ENCODE measurements around the gene NPTN. TPM values are rescaled to one million over a fixed set of nuclear protein-coding genes. Genes with fewer than 3 reads are reported as not detected.

The NPTN gene
- total RNA-seq, 1 experiment from 2014 or later: 90.9 TPM

DNA sequence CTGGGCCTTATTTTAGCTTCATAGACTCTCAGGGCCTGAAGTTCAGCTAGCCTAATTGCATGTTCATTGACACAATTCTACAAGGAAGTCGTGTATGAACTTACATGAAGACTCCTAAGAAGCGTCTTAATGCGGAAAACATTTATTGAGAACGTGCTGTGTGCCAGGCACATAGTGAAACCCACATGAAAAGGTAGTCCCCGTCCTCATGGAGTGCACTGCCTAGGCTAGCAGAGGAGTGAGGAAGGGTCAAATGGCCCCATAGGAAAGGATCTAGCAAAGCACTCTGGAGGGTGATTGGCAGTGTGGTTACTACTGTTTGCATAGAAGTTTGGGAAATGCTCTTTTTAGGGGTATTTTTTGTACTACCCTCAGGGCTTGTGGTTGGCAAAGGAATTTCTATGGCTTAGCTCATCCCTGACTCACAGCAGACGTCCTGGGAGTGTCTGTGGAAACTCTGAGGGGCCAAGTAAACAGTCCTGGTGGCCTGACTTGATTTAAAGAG, 854 bp upstream of the NPTN start:
- Histone ChIP-seq H3K4me1 (ENCODE audit: control insufficient read depth in 1 of 2, insufficient read depth in 2 of 2, low read length in 2 of 2) (peaks cover 21 to 43% of the 10 kb centered on the region in 2 experiments), H3K9me2 (ENCODE audit: insufficient read depth) (no peaks in the 10 kb centered on the region), H3K9ac (ENCODE audit: low read length) (peak overlapping the region; percentile 83), H3K79me2 (ENCODE audit: insufficient read depth, low read length) (peaks cover 38% of the 10 kb centered on the region), H3K4me3 (replicated peaks in 1 of 2; ENCODE audit: low read depth in 1 of 2, low read length in 2 of 2) (peak overlapping the region; percentile 58 to 77), H3K9me3 (ENCODE audit: control insufficient read depth in 1 of 2, insufficient read depth in 1 of 2, low read depth in 1 of 2, low read length in 2 of 2) (no peaks in the 10 kb centered on the region), H2AFZ (ENCODE audit: low read depth, low read length, poor library complexity, severe bottlenecking) (no peak overlapping the region), H3K36me3 (ENCODE audit: control insufficient read depth in 1 of 2, insufficient read depth in 2 of 2, low read length in 2 of 2) (no peaks in the 10 kb centered on the region), H4K20me1 (ENCODE audit: insufficient read depth) (peaks cover 7% of the 10 kb centered on the region; the same call in 1 of the 2 replicates), H3K4me2 (ENCODE audit: low read length) (peak overlapping the region; percentile 92), H3K27me3 (ENCODE audit: insufficient read depth, low read length) (no peaks in the 10 kb centered on the region), H3K27ac (ENCODE audit: low read depth, low read length) (peak overlapping the region; percentile 73)
- ATAC-seq (peak; percentile 46), DNase-seq (ENCODE audit: low read depth, low spot score) (peak; percentile 85)
- intact Hi-C loops (cut with micrococcal nuclease): no loop called here
- ChIA-PET POLR2A (interaction anchor here (1.0 to 1.6 kb wide), 8 partner anchors 9 to 57 kb away, joined by 3 to 7 read pairs (median 4); no protein-coding TSS in a partner anchor), RAD21 (ENCODE audit: low non-redundant PET in 1 of 2, low total read pairs in 2 of 2, uncharacterized antibody in 2 of 2, unreplicated experiment in 2 of 2) (interaction anchor here in 1 of 2 experiments (0.6 kb wide), 1 partner anchor 95 kb away, joined by 3 read pairs; no protein-coding TSS in a partner anchor), CTCF (interaction anchor here (1.0 to 5.2 kb wide), 7 partner anchors 10 to 328 kb away, joined by 3 to 64 read pairs (median 23); no protein-coding TSS in a partner anchor)
- no TSS peak for BruUV-seq (replicated peaks)
- peak; percentile 57; the same call in 1 of the 2 replicates for TF ChIP-seq SIN3A (IDR thresholded peaks at IDR 0.05; ENCODE audit: low read depth)
- no peak for TF ChIP-seq EGR1 (IDR thresholded peaks at IDR 0.05; ENCODE audit: low read depth)
- no peak for TF ChIP-seq EZH2 (IDR thresholded peaks at IDR 0.05)
- TF ChIP-seq ZNF274 (IDR thresholded peaks at IDR 0.05; ENCODE audit: low read depth, low read length): no peak
- TF ChIP-seq YY1 (IDR thresholded peaks at IDR 0.05; ENCODE audit: extremely low read depth, insufficient replicate concordance, low read depth, low read length): no peak
- peak; percentile 87 for TF ChIP-seq SP1 (IDR thresholded peaks at IDR 0.05; ENCODE audit: low read depth)
- TF ChIP-seq POLR2AphosphoS5 (IDR thresholded peaks at IDR 0.05; ENCODE audit: low read depth, low read length): peak; percentile 38; the same call in 1 of the 2 replicates
- no peak for TF ChIP-seq ZFX (IDR thresholded peaks at IDR 0.05)
- TF ChIP-seq, protein P1, sequence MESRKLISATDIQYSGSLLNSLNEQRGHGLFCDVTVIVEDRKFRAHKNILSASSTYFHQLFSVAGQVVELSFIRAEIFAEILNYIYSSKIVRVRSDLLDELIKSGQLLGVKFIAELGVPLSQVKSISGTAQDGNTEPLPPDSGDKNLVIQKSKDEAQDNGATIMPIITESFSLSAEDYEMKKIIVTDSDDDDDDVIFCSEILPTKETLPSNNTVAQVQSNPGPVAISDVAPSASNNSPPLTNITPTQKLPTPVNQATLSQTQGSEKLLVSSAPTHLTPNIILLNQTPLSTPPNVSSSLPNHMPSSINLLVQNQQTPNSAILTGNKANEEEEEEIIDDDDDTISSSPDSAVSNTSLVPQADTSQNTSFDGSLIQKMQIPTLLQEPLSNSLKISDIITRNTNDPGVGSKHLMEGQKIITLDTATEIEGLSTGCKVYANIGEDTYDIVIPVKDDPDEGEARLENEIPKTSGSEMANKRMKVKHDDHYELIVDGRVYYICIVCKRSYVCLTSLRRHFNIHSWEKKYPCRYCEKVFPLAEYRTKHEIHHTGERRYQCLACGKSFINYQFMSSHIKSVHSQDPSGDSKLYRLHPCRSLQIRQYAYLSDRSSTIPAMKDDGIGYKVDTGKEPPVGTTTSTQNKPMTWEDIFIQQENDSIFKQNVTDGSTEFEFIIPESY (IDR thresholded peaks at IDR 0.05; ENCODE audit: extremely low read depth, insufficient replicate concordance, low read length): peak; percentile 56
- TF ChIP-seq JUND (IDR thresholded peaks at IDR 0.05): peak; percentile 86
- TF ChIP-seq TCF7L2 (IDR thresholded peaks at IDR 0.05; ENCODE audit: borderline replicate concordance, extremely low read depth, insufficient read depth, insufficient read length): peak; percentile 53
- TF ChIP-seq POLR2A (IDR thresholded peaks at IDR 0.05; ENCODE audit: borderline replicate concordance, extremely low read depth, insufficient read depth, insufficient read length): no peak
- no peak; the same call in 1 of the 2 replicates for TF ChIP-seq CBX3 (IDR thresholded peaks at IDR 0.05; ENCODE audit: low read depth)
- TF ChIP-seq, protein P2, sequence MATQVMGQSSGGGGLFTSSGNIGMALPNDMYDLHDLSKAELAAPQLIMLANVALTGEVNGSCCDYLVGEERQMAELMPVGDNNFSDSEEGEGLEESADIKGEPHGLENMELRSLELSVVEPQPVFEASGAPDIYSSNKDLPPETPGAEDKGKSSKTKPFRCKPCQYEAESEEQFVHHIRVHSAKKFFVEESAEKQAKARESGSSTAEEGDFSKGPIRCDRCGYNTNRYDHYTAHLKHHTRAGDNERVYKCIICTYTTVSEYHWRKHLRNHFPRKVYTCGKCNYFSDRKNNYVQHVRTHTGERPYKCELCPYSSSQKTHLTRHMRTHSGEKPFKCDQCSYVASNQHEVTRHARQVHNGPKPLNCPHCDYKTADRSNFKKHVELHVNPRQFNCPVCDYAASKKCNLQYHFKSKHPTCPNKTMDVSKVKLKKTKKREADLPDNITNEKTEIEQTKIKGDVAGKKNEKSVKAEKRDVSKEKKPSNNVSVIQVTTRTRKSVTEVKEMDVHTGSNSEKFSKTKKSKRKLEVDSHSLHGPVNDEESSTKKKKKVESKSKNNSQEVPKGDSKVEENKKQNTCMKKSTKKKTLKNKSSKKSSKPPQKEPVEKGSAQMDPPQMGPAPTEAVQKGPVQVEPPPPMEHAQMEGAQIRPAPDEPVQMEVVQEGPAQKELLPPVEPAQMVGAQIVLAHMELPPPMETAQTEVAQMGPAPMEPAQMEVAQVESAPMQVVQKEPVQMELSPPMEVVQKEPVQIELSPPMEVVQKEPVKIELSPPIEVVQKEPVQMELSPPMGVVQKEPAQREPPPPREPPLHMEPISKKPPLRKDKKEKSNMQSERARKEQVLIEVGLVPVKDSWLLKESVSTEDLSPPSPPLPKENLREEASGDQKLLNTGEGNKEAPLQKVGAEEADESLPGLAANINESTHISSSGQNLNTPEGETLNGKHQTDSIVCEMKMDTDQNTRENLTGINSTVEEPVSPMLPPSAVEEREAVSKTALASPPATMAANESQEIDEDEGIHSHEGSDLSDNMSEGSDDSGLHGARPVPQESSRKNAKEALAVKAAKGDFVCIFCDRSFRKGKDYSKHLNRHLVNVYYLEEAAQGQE (IDR thresholded peaks at IDR 0.05; ENCODE audit: low read depth): no peak
- TF ChIP-seq, protein P3, sequence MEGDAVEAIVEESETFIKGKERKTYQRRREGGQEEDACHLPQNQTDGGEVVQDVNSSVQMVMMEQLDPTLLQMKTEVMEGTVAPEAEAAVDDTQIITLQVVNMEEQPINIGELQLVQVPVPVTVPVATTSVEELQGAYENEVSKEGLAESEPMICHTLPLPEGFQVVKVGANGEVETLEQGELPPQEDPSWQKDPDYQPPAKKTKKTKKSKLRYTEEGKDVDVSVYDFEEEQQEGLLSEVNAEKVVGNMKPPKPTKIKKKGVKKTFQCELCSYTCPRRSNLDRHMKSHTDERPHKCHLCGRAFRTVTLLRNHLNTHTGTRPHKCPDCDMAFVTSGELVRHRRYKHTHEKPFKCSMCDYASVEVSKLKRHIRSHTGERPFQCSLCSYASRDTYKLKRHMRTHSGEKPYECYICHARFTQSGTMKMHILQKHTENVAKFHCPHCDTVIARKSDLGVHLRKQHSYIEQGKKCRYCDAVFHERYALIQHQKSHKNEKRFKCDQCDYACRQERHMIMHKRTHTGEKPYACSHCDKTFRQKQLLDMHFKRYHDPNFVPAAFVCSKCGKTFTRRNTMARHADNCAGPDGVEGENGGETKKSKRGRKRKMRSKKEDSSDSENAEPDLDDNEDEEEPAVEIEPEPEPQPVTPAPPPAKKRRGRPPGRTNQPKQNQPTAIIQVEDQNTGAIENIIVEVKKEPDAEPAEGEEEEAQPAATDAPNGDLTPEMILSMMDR (IDR thresholded peaks at IDR 0.05 in 2 of 3, conservative IDR thresholded peaks at IDR 0.05 in 1 of 3; ENCODE audit: borderline replicate concordance in 1 of 3, insufficient read depth in 1 of 3, low read depth in 2 of 3, low read length in 2 of 3): no peak
- TF ChIP-seq RAD21 (IDR thresholded peaks at IDR 0.05; ENCODE audit: low read depth): no peak
- peak; percentile 66 for TF ChIP-seq CEBPB (IDR thresholded peaks at IDR 0.05; ENCODE audit: low read depth)
- TF ChIP-seq, protein P4, sequence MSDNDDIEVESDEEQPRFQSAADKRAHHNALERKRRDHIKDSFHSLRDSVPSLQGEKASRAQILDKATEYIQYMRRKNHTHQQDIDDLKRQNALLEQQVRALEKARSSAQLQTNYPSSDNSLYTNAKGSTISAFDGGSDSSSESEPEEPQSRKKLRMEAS (IDR thresholded peaks at IDR 0.05): peak; percentile 66
- no peak for TF ChIP-seq ELF1 (IDR thresholded peaks at IDR 0.05; ENCODE audit: borderline replicate concordance, low read depth)
- 0 out of 2 replicates have a peak, but pooled peaks have one; percentile 55 for TF ChIP-seq SRF (IDR thresholded peaks at IDR 0.05; ENCODE audit: low read depth)
- peak; percentile 94 for TF ChIP-seq FOSL1 (IDR thresholded peaks at IDR 0.05; ENCODE audit: low read depth)

Measured in HCT116 (cell line).